Keratinocyte (primary cell): ENCODE results near the gene ARVCF. TPM values are rescaled to one million over a fixed set of nuclear protein-coding genes. Genes with fewer than 3 reads are reported as not detected.

Source experiments
- DNase-seq: peaks from one replicate; pipeline ENCODE4 v3.0.0-alpha.2; 2011; ENCODE audit warnings: low read depth, missing footprints, low spot score
- FAIRE-seq: peaks from 2 replicates; lab custom pipeline; 2011; peaks lifted over from hg19 to GRCh38; lab: Jason Lieb, UNC
- H2AFZ ChIP-seq: 2 replicates; pipeline ENCODE4 v1.6.0; 2012; ENCODE audit warnings: low read length, control low read depth, inconsistent platforms; ENCODE audit not compliant: control insufficient read depth
- H3K27ac ChIP-seq: 2 replicates; pipeline ENCODE4 v1.5.1; 2011; ENCODE audit warnings: low read length; ENCODE audit not compliant: control insufficient read depth, insufficient read depth
- H3K27me3 ChIP-seq: 3 replicates; pipeline ENCODE4 v1.6.0; 2011; ENCODE audit warnings: low read length; ENCODE audit not compliant: control insufficient read depth, insufficient read depth; ENCODE audit errors: extremely low read depth
- H3K36me3 ChIP-seq, 2 experiments: 2 replicates in 1 of 2; 3 replicates in 1 of 2; pipeline ENCODE4 v1.5.1; 2011; ENCODE audit warnings: low read length in 2 of 2, mild to moderate bottlenecking in 1 of 2; ENCODE audit not compliant: control insufficient read depth in 2 of 2, insufficient read depth in 2 of 2; ENCODE audit errors: extremely low read depth in 1 of 2
- H3K4me1 ChIP-seq: 3 replicates; pipeline ENCODE4 v1.5.1; 2011; ENCODE audit warnings: low read length; ENCODE audit not compliant: control insufficient read depth, insufficient read depth; ENCODE audit errors: extremely low read depth
- H3K4me2 ChIP-seq: 3 replicates; pipeline ENCODE4 v1.6.0; 2011; ENCODE audit warnings: low read depth, low read length; ENCODE audit not compliant: control insufficient read depth, insufficient read depth; ENCODE audit errors: extremely low read depth
- H3K4me3 ChIP-seq, 3 experiments: fragments of 200-600 bp in 1 of 3; sonication (generic) in 1 of 3; 2 replicates in 2 of 3; 3 replicates in 1 of 3; pipeline ENCODE4 v1.5.1; 2011 to 2016; ENCODE audit warnings: low read length in 3 of 3, mild to moderate bottlenecking in 3 of 3, control low read depth in 2 of 3, inconsistent platforms in 1 of 3, low read depth in 1 of 3, mixed read lengths in 1 of 3, mixed run types in 1 of 3, moderate library complexity in 1 of 3; ENCODE audit not compliant: control insufficient read depth in 2 of 3, insufficient read depth in 2 of 3; ENCODE audit errors: extremely low read depth in 1 of 3
- H3K79me2 ChIP-seq: 2 replicates; pipeline ENCODE4 v1.6.0; 2012; ENCODE audit warnings: low read length; ENCODE audit not compliant: control insufficient read depth, insufficient read depth
- H3K9ac ChIP-seq: 3 replicates; pipeline ENCODE4 v1.6.0; 2011; ENCODE audit warnings: low read length; ENCODE audit not compliant: control insufficient read depth, insufficient read depth; ENCODE audit errors: extremely low read depth
- H3K9me1 ChIP-seq: 3 replicates; pipeline ENCODE4 v1.6.0; 2011; ENCODE audit warnings: low read length; ENCODE audit not compliant: control insufficient read depth, insufficient read depth; ENCODE audit errors: extremely low read depth
- H3K9me3 ChIP-seq: 2 replicates; pipeline ENCODE4 v1.5.1; 2012; ENCODE audit warnings: low read depth, low read length; ENCODE audit not compliant: control insufficient read depth
- H4K20me1 ChIP-seq: 3 replicates; pipeline ENCODE4 v1.6.0; 2011; ENCODE audit warnings: low read length; ENCODE audit not compliant: control insufficient read depth, insufficient read depth; ENCODE audit errors: extremely low read depth
- CTCF ChIP-seq, 3 experiments: IDR thresholded peaks in 1 of 3; conservative IDR thresholded peaks in 1 of 3; optimal IDR thresholded peaks in 1 of 3; 2 replicates in 2 of 3; 3 replicates in 1 of 3; pipeline versions ENCODE3 to v1.5.1; 2011; ENCODE audit warnings: low read length in 3 of 3, mild to moderate bottlenecking in 3 of 3, moderate library complexity in 2 of 3, control low read depth in 1 of 3, inconsistent platforms in 1 of 3; ENCODE audit not compliant: insufficient read depth in 2 of 3; ENCODE audit errors: extremely low read depth in 1 of 3
- EZH2 ChIP-seq: IDR thresholded peaks from one replicate; pipeline ENCODE4 v1.6.1; 2012; ENCODE audit warnings: inconsistent platforms, mild to moderate bottlenecking, low read length, moderate library complexity
- dilution Hi-C: fragments of 300-500 bp; cut with MboI; formaldehyde crosslinking; loops from one replicate; pipeline ENCODE4 v1.7.0; 2020; ENCODE audit warnings: low sequenced_read_pairs; ENCODE audit not compliant: extremely low pct_ligation_motif_present
- polyA plus RNA-seq, 5 experiments: library from polyadenylated mRNA; depleted of rRNA in 3 of 5; stranded (reverse) in 3 of 5; stranded (forward) in 1 of 5; unstranded in 1 of 5; fragments of >200 nt; gene quantifications; 1 replicate in 1 of 5; 2 replicates in 3 of 5; 3 replicates in 1 of 5; pipeline versions ENCODE4 v1.2.1 to v1.2.3, GENCODE V29; 2011 to 2012; ENCODE audit warnings: missing spikeins in 2 of 5, low read depth in 1 of 5, low replicate concordance in 1 of 5

Gene ARVCF
- polyA plus RNA-seq, 1 donor (not counting 4 experiments of a cell fraction or from before 2014, with no cell fraction given) = 5.7 TPM

- TF ChIP-seq CTCF (optimal IDR thresholded peaks at IDR 0.05 in 1 of 3, IDR thresholded peaks at IDR 0.05 in 1 of 3, conservative IDR thresholded peaks at IDR 0.05 in 1 of 3; ENCODE audit: extremely low read depth in 1 of 3, insufficient read depth in 2 of 3, low read length in 3 of 3) = no peak
- no peak for TF ChIP-seq EZH2
- H3K27me3 ChIP-seq = no peaks in the 10 kb centered on the region
- H3K36me3 ChIP-seq = peaks cover 0 to 14% of the 10 kb centered on the region in 2 experiments
- H3K9me3 ChIP-seq = no peaks in the 10 kb centered on the region
- no peak overlapping the region for H3K4me2 ChIP-seq
- H3K27ac ChIP-seq = no peak overlapping the region
- no peaks in the 10 kb centered on the region for H3K9me1 ChIP-seq
- no peaks in the 10 kb centered on the region for H3K79me2 ChIP-seq
- H4K20me1 ChIP-seq = no peaks in the 10 kb centered on the region
- no peak overlapping the region for H3K9ac ChIP-seq
- FAIRE-seq = no peak
- H3K4me3 ChIP-seq = no peak overlapping the region
- no peak overlapping the region for H2AFZ ChIP-seq
- dilution Hi-C loops = no loop called here
- H3K4me1 ChIP-seq = no peaks in the 10 kb centered on the region
- DNase-seq = no peak
These were observed 30.1 kb upstream of the ARVCF start for GRCh38 chr22:20046730-20047129.

GRCh38 chr22:20044495-20045151 lies 28.0 kb upstream of the ARVCF start:
- TF ChIP-seq EZH2 (no peak), CTCF (optimal IDR thresholded peaks at IDR 0.05 in 1 of 3, IDR thresholded peaks at IDR 0.05 in 1 of 3, conservative IDR thresholded peaks at IDR 0.05 in 1 of 3; ENCODE audit: extremely low read depth in 1 of 3, insufficient read depth in 2 of 3, low read length in 3 of 3) (no peak)
- Histone ChIP-seq H3K4me2 (no peak overlapping the region), H2AFZ (no peak overlapping the region), H3K9me1 (no peaks in the 10 kb centered on the region), H3K27me3 (no peaks in the 10 kb centered on the region), H3K27ac (no peak overlapping the region), H3K79me2 (no peaks in the 10 kb centered on the region), H3K9me3 (no peaks in the 10 kb centered on the region), H4K20me1 (no peaks in the 10 kb centered on the region), H3K4me3 (no peak overlapping the region), H3K36me3 (peaks cover 0 to 17% of the 10 kb centered on the region in 2 experiments), H3K9ac (no peak overlapping the region), H3K4me1 (no peaks in the 10 kb centered on the region)
- dilution Hi-C loops = no loop called here
- FAIRE-seq (no peak), DNase-seq (no peak)
